Right hindlimb (tissue), 1 donor: ENCODE results near the gene CTSF.
"Not testable (repeated sequence)": the region's sequence is repeated elsewhere in the genome, so short reads cannot be mapped to it uniquely, and the experiment has no call there.

Source experiments
- DNase-seq: peaks from one replicate; pipeline ENCODE4 v3.0.0-alpha.2; 2018

Gene CTSF

DNA sequence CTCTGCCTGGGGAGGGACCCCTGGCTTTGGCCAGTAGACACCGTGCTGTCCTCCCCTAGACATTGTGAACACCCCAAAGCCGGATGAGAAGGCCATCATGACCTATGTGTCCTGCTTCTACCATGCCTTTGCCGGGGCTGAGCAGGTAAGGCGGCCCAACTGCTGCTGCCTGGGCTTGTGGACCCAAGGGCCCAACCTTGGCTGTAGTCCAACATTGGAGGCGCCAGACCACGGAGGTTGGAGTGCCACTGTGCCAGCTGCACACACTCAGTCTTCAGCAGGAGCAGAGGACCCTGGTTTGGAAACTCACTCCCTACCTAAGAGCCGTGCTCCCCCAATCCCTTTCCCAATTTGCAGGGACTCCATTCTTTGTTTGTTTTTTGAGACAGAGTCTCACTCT, 12.3 kb downstream of the CTSF start:
- DNase-seq = no peak

DNA sequence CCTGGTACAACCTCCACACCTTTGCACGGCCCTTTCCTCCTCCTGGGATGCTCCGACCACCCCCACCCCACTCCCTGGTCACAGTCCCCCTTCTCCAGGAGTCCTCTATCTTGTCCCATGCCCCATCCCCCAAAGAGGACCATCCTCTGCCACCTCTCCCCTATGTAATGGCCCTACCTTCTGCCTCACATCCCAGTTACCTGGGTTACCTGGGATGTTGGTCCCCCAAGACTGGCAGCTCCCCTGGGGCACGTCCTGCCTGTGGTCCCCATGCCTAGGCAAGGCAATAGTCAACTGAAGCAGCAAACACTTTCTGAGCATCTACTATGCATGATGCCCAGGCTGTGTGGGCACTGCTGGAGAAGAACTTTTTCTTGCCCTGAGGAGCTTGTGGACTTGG, 13.0 kb downstream of the CTSF start:
- no peak for DNase-seq

DNA sequence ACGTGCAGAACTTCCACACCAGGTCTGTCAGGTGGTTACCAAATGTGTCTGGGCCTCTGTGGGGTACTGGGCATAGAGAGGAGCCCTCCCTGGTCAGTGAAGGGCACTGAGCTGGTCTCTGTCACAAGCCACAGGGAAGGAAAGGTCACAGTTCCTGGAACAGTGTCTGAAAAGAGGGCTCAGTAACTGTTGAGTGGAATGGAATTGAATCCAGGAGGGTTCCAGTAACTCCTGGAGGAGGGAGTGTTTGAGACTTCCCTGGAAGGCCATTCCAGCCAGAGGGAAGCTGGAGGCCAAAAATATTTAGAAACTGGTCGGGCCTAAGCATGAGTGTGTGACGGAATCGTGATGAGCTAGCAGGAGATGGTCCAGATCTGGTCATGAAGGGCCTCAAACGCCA, 13.8 kb downstream of the CTSF start:
- DNase-seq = no peak

DNA sequence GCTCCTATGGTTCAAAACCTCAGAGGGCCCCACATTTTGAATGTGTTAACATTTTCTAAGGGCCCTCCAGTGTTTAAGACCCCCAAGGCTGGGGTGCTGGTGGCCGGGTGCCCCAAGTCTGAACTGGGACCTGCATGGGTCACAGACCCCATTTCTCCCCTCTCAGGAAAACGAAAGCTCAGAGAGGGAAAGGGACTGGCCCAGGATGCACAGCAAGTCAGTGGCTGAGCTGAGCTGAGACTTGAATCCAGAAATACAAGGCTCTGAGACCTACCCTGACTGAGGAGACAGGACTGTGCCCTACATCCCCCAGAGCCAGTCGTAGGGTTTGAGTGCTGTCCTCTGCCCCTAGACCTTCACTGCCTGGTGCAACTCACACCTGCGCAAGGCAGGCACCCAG, 17.5 kb downstream of the CTSF start:
- DNase-seq = no peak

DNA sequence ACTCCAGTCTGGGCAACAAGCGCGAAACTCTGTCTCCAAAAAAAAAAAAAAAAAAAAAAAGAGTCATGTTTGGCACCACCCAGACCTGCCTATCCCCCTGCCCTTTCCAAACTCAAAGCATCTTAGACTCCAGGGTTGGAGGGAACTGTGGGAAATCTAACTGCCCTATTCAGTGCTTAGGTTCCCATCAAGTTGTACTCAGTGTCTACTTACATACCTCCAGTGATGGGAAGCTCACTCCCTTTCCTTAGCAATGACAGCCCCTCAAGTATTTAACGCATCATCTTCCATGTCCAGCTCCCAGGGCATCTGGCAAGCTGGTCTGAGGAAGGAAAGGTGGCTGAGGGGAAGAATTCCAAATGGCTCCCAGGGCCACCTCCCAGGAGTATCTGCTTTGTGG, 18.7 kb downstream of the CTSF start:
- no peak for DNase-seq

DNA sequence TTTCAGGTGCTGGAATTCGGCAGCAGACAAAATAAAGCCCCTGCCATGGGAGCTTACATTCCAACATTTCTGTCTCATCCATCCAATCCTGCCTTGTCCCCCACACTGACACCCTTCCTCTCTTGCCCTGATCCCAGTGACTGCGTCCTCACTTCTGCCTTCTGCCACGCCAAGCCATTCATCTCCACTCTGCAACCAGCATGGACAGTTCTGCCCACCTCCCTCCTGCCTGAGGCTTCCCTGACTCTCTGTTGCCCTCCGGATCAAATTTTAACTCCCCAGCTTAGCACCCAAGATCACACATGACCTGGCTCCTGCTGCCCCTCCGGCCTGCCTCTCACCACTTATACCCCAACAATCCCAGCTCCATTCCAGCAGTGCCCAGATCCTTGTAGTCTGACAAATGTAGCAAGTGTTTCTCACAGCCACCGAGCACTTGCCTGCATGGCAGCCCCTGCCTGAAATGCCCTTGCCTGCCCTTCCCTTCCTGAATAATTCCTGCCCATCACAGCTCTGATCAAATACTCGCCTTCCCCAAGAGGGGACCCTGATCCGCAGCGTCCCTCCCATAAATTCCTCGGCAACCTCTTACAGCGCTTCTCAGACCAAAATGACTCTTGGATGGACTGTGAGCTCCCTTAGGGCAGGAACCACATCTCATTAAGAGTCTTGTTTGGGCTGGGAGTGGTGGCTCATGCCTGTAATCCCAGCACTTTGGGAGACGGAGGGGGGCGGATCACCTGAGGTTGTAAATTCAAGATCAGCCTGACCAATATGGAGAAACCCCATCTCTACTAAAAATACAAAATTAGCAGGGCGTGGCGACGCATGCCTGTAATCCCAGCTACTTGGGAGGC, 19.4 kb downstream of the CTSF start:
- no peak for DNase-seq

DNA sequence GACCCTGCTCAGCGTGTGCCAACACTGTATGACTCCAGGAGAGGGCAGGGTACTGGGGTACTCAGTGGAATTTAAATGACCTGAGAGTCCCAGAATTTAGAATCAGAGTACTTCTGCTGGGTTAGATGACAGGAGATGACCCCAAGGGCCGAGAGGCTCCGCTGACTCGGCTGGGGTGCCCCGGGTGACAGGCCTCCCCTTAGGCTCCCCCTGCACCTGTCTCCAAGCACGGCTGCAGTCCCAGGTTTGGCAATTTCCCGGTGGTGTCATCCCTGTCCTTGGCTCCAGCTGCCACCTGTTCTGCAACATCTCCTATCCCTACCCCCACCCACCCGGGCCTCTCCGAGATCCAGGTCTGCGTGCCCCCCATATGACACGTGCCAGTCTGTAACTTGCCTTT, 20.4 kb downstream of the CTSF start:
- no peak for DNase-seq

DNA sequence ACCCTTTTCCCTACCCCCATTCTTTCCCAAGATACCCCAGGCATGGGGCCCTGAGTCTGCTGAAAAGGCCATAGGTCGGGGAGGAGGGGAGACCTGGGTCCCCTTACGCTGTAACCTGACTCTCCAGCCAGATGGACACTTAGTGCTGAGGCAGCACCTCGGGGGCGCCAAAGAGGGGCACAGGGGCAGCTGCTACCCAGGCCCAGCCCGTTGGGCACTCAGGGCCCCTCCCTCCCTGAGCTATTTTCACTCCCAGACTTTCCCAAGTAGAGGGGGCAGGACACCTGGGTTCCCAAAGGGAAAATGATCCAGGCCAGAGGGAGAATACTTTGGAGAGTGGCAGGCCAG, 20.8 kb downstream of the CTSF start:
- no peak for DNase-seq

DNA sequence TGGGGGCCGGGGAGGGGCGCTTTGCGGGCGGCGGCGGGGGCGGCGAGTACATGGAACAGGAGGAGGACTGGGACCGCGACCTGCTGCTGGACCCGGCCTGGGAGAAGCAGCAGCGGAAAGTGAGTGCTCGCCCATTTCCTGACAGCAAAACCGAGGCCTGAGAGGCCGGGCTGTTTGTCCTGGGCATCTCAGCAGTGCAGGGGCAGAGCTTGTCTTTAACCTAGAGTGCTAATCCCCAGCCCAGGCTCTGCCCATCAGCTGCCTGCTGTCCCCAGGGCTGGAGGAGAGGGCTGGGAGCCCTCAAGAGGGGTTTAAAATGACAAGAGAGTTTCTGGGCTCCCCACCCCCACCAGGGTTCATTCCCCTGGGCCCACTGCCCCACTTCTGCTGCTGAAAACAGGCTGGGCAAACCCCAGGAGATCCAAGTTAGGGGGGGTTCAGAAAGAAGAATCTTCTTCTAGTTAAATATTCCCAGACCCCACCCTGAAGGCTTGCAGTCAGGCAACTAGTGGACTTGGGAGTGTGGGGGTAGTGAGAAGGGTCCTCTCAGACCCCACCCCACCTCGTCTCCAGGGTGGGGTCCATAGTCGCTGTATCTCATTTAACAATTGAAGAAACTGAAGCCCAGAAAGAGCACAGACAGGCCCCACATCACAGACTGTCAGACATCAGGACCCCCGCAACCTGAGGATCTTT, 21.3 kb downstream of the CTSF start:
- DNase-seq = no peak

DNA sequence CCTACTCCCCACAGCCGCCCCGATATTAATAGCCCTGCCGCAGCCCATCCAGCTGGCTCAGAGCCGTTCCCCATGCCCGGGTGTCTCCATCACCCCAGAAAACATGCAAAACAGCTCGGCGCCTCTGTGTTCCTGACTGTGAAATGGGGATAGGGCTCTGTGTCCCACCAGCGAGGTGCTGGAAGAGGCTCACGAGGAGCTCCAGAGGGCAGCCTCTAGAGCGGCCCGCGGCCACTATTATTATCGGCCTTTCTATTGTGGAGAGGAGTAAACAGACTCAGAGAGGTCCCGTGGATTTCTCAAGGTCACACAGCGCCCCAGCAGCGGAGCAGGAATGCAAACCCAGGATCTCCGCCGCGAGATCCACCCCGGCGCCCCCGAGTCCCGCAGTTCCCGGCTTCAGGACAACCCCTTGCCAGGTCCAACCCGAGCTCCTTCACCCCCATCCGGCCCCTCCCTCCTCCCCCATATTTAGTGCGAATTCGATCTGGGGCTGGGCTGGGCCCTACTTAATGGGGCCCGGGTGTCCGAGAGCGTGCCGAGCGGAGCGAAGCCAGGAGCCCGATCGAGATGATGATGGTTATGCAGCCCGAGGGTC, 21.9 kb downstream of the CTSF start, which contains the start of gene ACTN3:
TSS of gene ACTN3 (plus strand) at position 536 of the 598 bp plus-strand sequence. CDS start at position 571, 35 bp downstream.
- peak; percentile 64 for DNase-seq

DNA sequence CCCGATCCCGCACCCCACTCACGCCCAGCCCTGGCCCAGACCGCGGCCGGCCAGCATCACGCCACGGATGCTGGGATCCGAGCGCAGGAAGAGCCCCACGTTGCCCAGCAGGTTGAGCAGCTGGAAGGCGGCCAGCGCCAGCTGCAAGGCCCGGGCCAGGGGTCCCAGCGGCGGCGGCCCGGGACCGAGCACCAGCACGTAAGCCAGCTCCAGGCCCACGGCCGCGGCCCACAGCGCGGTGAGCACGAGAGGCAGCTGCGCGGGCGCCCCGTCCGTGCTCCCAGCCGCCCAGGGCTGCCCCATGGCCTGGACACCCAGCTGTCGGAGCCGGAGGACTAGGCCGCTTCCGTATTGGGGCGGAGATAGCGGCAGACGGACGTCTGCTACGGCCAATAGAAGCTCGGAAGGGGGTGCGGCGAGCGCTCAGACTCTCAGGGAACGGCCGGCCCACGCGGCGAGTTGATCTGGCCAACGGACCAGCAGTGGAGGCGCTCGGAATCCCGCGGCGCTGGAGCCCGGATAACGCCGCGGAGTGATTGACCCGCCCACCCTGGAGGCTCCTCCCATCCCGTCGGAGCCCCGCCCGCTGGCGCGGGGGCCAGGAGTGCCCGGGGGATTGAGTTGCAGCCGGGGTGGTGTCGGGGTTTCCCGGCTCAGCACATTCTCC, 22.6 kb downstream of the CTSF start, which contains the start of gene ZDHHC24:
TSS of gene ZDHHC24 (minus strand) at position 348 of the 667 bp plus-strand sequence. CDS start at position 303, 45 bp downstream.
- DNase-seq = peak; percentile 96

DNA sequence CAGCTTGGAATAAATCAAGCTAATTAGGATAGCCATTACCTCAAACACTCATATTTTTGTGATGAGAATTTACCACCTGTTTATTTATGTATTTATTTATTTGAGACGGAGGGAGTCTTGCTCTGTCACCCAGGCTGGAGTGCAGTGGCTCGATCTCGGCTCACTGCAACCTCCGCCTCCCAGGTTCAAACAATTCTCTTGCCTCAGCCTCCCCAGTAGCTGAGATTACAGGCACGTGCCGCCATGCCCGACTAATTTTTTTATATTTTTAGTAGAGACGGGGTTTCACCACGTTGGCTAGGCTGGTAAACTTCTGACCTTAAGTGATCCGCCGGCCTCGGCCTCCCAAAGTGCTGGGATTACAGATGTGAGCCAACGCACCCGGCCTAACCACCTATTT, 23.5 kb downstream of the CTSF start:
- DNase-seq = not testable (repeated sequence)

DNA sequence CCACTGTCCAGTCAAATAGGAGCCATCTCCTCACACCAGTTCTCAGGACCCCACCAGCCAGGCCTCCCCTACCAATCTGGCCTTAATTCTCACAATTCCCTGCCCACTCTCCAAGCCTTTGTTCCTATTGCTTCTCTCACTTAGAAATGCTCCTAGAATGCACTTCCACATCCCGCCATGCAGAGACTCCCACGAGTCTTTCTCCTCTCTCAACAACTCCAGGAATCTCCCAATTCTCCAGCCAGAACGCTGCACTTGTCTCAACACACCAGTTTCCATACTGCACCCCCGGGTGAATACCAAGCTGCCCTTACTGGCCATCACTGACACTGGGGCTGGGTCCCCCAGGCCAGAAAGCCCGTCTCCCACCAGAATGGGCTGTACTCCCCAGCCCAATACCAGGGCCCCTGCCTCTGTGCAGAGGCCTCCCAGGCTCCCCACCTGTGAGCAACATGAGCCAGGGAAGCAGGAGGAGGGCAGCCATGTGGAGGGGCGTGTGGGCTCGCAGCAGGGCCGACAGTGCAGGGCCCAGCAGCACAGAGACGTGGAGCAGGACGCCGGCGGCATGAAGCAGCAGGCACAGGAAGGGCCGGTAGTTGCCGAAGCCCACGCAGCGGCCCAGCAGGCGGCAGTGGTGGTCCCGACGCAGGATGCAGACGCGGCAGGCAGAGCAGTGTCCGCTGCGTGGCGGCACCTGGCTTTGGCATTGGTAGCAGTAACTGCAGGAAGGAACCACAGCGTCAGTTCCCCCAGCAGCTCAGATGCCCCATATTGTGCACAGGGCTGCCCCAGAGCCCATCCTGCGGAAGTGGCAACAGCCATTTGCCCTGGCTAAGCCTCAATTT, 24.9 kb downstream of the CTSF start:
- DNase-seq = peak; percentile 81

DNA sequence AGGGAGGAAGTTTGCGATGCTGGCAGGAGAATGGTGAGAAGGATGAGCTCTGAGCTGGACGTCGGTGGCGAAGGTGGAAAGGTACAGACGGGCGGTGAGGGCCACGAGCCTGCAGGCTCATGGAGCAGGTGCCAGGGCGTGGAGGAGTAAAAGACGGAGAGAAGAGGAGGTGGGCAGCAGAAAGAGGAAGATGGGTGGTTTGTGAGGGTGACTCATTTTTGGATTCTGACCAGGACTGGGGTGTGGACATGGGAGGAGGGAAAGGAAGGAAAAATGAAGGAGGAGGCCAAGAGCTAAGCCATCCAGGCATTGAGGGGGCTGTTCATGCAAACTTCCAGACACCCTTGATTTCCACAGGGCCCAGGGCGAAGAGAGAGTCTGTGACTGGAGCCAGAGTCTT, 26.0 kb downstream of the CTSF start:
- no peak for DNase-seq

DNA sequence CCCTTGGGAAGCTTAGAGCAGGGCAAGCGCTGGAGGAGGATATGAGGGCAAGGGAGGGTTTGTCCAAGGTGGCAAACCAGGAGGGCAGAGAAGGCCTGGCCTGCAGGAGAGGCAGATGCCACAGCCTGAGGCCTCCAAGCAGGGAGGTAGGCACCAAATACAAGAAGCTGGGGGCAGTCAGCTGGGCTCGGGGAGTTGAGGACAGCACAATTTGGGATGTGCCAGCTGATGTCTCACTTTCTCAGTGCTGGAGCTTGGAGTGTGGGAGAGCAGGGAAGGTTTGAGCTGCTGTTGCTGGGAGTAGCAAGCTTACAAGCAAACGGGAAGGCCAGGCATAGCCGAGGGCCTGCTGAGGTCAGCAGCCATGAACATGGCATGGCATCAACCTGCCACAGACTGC, 26.5 kb downstream of the CTSF start:
- DNase-seq = no peak

DNA sequence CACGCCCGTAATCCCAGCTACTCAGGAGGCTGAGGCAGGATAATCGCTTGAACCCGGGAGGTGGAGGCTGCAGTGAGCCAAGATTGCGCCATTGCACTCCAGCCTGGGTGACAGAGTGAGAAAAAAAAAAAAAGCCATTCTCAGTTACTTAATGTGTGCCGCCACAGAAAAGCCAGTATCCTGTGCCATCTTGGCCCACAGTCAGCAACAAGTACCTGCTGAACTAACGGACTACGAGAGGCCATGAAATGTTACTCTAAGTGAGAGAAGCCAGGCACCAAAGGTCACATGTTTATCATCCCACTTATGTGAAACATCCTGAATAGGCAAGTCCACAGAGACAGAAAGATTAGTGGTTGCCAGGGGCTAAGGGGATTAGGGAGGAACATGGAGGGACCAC, 27.8 kb downstream of the CTSF start:
- not testable (repeated sequence) for DNase-seq

DNA sequence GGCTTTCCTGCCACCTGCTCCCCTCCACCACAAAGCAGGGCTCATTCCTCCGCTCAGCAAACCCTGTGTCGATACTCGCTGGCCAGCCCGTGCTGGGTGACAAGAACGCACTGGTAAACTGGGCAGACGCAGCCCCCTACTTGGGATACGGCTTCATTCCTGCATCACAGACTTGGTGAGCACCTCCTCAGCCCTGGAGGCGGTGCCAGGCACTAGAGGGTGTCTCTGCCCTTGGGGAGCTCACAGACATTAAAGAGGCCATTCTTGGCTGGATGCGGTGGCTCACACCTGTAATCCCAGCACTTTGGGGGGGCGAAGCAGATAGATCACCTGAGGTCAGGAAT, 28.6 kb downstream of the CTSF start:
- DNase-seq = no peak

DNA sequence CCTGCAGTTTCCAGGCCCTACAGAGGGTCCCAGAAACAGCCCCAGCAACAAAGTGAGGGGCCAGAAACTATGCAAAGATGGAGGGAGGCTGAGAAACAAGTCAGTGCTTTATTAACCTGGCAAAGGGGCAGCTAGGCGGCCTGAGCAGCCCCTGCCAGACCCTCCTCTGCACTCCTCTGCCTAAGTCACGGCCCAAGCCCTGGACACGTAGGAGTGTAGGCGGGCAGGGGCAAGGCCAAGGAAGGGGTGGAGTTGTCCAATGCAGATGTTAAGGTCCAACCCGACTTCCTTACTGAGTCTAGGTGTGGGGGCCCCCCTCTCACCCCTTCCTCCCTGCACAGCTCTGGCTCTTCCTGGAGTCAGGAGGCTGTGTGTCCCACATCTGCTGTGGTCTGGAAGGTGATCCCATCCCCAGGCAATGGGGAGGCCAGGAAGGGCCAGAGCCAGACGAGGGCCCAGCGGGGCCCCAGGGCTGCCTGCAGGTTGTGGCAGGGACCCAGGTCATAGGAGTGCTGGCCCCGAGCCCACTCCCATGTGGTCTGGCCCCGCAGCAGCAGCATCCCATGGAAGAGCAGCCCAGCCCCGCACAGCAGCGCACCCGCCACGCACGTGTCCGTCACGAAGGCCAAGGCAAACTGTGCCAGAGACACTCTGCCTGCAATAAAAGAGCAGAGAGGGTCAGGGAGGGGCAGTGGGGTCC, 29.1 kb downstream of the CTSF start:
- no peak for DNase-seq

DNA sequence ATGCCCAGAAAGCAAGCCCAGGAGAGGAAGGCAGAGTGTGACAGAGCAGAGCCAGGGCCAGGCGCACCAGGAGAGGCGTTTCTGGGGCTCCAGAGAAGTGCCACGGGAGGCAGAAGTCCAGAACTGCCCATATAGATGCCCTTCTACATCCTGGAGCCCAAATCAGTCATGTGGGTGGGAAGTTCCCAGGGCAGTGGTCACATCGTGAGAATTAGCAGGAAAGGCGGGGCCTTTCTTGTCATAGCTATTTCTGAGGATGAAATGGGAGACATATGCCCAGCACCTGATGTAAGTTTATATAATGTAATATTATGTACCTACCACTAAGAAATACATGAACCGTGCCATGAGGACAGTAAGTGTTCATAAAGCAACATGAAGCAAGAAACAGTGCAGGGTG, 35.6 kb downstream of the CTSF start:
- no peak for DNase-seq

DNA sequence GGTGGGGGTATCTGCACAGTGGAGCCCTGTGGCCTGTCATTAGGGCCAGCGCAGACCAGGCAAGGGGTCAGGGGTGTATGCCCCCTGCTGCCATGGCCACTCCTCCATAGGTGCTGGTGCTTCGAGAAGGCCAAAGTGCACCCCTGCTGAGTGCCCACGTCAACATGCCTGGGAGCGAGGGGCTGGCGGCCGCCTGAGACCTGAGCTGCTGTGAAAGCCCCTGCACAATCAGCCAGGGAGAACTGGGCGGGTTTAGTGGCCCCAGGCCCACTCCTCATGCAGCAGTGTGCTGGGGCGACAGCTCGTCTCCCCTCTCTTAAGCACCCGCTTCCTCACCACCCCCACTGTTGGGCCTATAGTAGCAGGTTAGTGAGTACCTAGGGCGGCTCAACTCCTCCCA, 36.6 kb downstream of the CTSF start:
- DNase-seq = no peak

DNA sequence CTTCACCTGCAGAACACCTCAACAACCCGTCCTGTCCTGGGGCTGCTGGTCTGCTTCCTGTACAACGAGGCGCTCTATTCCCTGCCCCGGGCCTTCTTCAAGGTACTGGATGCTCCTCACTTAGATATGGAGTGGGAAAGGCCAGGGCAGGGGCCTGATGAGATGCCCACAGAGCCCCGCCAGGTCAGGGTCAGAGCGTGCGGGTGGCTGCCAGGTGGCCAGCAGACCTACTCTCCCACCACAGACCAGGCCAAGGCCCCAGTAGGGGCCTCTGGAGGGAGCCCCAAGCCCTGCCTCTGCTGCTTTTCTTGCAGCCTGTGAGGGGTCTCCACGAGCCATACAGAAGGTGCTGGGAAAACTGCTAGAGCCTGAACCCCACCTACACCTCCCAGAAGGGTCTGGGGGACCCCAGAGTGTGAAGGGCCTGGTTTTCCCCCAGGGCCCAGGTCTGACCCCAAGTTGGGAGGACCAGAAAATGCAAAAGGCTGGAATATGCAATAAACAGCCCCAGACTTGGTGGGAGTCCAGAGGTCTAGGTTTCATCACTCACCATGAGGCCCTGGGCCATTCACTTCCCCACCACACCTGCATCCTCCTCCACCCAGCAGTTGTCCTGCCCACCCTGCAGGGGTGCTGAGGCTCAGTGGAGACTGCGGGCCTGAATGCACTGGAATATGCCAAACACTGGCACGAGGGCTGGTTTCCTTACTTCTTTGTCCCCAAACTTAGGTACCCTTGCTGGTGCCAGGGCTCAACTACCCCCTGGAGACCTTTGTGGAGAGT, 37.3 kb downstream of the CTSF start:
- DNase-seq = no peak
